ENCODE results near the gene COLEC12.

COLEC12 gene

GRCh38 chr18:505483-506122, 5.1 kb upstream of the COLEC12 start:
- DNase-seq, result no peak

GRCh38 chr18:501406-501714, 859 bp upstream of the COLEC12 start:
- no peak for DNase-seq

- peak; percentile 65 for DNase-seq
These were observed 497 bp downstream of the COLEC12 start for GRCh38 chr18:499776-500631.

- DNase-seq, result peak; percentile 75
These were observed 1.3 kb downstream of the COLEC12 start for GRCh38 chr18:498931-499775.

GRCh38 chr18:497688-498087, 2.8 kb downstream of the COLEC12 start:
- DNase-seq, result no peak

- DNase-seq, result no peak
These were observed 5.0 kb downstream of the COLEC12 start for GRCh38 chr18:495452-495851.

- DNase-seq, result peak; percentile 49
These were observed 5.5 kb downstream of the COLEC12 start for GRCh38 chr18:495017-495416.

GRCh38 chr18:493986-494983, 6.2 kb downstream of the COLEC12 start:
- peak; percentile 64 for DNase-seq

GRCh38 chr18:492451-492850, 8.1 kb downstream of the COLEC12 start:
- DNase-seq, result no peak

GRCh38 chr18:490624-491023, 9.9 kb downstream of the COLEC12 start:
- no peak for DNase-seq

GRCh38 chr18:490024-490366, 10.5 kb downstream of the COLEC12 start:
- DNase-seq, result no peak

GRCh38 chr18:489244-490023, 11.1 kb downstream of the COLEC12 start:
- peak; percentile 94 for DNase-seq

- DNase-seq, result peak; percentile 72
These were observed 13.4 kb downstream of the COLEC12 start for GRCh38 chr18:486929-487740.

GRCh38 chr18:484749-485464, 15.6 kb downstream of the COLEC12 start:
- no peak for DNase-seq

- peak; percentile 59 for DNase-seq
These were observed 21.8 kb downstream of the COLEC12 start for GRCh38 chr18:478681-479080.

GRCh38 chr18:477565-477964, 22.9 kb downstream of the COLEC12 start:
- DNase-seq, result no peak

GRCh38 chr18:476251-476664, 24.2 kb downstream of the COLEC12 start:
- DNase-seq, result no peak

- peak; percentile 96 for DNase-seq
These were observed 25.1 kb downstream of the COLEC12 start for GRCh38 chr18:475202-476031.

- no peak for DNase-seq
These were observed 26.1 kb downstream of the COLEC12 start for GRCh38 chr18:474416-474815.
